Esophagus mucosa (tissue), 1 donor: ENCODE results near the gene RPS6KB2. TPM values are rescaled to one million over a fixed set of nuclear protein-coding genes. Genes with fewer than 3 reads are reported as not detected.
"Not testable (repeated sequence)": the region's sequence is repeated elsewhere in the genome, so short reads cannot be mapped to it uniquely, and the experiment has no call there.

Experiments used
- ATAC-seq: fragments of 200-7000 bp; cut with Tn5 transposase; one replicate; pipeline ENCODE4 v1.9.1; 2020
- total RNA-seq: library from RNA; stranded (reverse); gene quantifications from one replicate; pipeline ENCODE4 v1.2.4, GENCODE V29; 2023
- donor health status: DM: yes; HTN: yes; CAD: no.

Gene RPS6KB2
- total RNA-seq, 1 donor from 2014 or later = 95.0 TPM

DNA sequence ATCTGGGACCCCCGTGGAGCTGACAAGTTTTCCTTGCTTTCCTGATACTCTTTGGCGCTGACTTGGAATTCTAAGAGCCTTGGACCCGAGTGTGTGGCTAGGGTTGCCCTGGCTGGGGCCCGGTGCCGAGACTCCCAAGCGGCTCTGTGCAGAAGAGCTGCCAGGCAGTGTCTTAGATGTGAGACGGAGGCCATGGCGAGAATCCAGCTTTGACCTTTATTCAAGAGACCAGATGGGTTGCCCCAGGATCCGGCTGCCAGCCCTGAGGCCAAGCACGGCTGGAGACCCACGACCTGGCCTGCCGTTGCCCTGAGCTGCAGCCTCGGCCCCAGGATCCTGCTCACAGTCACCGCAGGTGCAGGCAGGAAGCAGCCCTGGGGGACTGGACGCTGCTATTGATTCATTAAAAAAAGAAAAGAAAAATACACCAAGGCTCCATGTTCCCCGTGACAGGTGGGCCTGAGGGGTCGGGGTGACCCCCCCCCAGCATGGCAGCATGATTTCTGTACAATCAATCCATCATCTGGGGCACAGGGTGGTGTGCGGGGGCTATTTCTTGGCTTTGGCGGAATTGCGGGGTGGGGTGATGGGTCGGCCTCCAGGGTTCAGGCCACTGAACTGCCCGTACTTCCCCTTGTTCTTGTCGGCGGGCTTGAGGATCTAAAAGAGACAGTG, 30.2 kb upstream of the RPS6KB2 start:
- no peak for ATAC-seq

DNA sequence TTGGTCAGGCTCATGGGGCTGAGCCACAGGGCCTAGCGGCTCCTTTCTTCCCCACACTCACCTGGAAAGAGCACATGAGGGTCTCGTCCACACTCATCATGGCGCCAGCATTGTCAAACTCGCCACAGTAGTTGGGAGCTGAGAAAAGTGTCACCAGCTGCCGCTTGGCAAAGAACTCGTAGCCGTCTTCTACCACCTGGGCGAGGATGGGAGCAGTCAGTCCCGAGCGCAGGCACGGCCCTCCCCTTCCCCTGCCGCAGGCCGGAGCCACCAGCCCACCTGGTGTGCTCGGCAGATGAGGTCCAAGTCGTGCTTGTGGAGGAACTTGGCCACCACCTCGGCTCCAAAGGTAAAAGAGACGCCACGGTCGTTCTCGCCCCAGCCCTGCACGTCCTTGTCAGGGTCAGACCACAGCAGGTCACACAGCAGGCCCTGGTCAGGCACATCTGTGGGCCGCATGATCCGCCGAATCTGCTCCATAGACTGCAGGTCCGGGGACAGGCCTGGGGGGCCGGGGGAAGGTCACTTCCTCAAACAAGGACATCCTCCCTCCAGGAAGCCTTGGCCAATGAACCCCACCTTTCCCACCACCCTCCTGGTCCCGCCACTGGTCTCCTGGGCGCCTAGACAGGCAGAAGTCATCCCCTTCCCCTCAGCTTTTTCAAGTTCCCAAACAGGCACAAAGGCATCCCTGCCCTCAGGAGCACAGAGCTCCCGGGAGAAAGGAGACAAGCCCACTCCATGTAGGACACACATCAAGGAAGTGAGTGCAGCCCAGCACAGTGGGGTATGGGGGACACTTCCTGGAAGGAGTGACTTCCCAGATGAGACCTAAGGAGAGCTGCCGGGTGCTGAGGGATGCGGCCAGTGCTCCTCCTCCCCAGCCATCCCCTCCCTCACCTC, 29.4 kb upstream of the RPS6KB2 start:
- no peak for ATAC-seq

DNA sequence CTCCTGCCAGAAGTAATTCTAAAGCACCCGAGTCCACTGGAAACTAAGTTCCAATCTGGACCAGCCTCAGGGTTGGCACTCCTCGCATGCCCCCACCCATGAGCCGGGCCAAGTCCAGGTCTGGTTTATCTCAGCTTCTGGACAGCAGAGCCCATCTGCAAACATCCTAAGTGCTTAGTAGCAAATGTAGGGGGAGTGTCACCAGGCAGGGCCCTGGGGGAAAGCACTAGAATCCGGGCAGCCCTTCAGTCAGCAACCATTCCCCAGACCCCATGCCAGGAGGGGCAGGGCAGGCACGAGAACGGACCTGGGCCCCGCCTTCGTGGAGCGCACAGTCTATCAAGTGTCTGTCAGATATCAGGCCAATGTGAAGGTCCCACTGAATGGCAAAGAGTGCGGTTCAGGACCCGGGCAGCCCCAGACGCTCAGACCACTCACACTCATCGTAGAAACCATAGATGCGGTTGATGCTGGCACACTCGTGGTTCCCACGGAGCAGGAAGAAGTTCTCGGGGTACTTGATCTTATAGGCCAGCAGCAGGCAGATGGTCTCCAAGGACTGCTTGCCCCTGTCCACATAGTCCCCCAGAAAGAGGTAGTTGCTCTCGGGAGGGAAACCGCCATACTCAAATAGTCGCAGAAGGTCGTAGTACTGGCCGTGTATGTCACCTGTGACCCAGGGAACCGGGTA, 27.9 kb upstream of the RPS6KB2 start:
- ATAC-seq = no peak

DNA sequence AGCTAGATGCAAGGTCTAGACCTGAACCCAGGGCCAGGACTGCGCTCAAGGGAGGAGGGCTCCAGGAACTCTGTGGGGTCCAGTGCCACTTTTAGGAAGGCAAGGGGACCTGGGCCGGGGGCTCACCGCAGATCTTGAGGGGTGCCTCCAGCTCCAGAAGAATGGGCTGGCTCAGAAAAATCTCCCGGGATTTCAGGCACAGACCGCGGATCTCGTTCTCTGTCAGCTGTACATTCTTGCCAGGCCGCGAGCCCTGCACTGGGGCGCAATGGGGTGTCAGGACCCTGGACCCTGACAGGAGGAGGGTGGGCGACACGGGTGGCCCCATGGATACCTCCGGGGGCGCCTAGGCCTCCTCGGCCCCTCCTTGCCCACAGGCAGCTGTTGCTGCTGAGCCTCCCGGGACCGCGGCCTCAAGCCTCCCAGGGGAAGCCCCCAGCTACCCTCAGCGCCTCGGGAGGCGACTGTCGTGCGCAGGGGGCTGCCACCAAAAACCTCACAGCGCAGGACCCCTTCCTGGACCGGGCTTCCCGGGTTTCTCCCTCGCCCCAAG, 27.3 kb upstream of the RPS6KB2 start:
- ATAC-seq = peak; percentile 3

DNA sequence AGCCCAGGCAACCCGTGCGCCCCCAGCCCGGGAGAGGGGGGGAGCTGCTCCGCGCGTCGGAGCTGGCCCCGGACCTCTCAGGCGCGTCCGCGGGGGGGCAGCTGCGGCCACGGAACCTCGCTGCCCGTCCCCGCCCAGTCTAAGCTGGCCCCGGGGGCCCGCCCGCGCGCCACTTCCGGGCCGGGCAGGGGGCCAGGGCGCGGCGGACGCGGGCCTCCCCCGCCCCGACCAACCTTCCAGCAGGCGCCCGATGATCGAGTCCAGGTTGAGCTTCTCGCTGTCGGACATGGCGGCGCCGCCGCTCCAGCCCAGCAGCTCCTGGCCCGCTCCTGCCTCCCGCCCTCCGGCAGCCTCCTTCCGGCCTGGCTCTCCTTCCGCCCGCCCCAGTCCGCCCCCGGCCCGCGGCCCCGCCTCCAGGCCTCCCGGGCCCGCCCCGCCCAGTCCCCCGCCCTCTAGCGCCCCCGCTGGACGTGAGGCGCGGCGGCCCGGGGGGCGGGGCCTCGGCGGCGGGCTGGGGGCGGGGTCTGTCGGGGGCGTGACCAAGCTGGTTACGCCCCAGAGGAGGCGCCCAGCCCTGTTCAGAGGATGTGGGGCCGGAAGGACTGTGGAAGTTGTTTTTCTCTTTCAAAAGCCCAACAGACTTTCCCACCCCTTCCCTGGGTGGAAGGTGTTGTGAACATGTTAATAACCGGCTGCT, 26.7 kb upstream of the RPS6KB2 start, which contains the start of gene PPP1CA:
TSS of gene PPP1CA (minus strand) at position 364 of the 697 bp plus-strand sequence. CDS start at position 288, 76 bp downstream.
- peak; percentile 89 for ATAC-seq

DNA sequence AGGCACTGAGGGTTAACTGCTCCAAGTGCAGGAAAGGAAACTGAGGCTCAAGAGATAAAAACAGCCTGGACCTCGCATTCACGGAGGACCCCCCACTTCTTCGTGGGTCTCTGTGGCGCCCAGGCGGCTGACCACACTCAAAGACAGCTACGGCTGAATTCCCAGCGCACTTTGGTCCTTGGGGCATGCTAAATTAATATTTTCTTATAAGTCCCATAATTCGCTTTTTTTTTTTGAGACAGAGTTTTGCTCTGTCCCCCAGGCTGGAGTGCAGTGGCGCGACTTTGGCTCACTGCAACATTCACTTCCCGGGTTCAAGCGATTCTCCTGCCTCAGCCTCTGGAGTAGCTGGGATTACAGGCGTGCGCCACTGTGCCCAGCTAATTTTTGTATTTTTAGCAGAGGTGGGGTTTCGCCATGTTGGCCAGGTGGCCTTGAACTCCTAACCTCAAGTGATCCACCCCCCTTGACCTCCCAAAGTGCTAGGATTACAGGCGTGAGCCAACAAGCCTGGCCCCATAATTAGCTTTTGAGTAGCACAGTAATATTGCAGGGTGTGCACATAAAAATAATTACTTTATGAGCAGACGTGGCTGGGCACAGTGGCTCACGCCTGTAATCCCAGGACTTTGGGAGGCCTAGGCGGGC, 26.0 kb upstream of the RPS6KB2 start:
- ATAC-seq = not testable (repeated sequence)

DNA sequence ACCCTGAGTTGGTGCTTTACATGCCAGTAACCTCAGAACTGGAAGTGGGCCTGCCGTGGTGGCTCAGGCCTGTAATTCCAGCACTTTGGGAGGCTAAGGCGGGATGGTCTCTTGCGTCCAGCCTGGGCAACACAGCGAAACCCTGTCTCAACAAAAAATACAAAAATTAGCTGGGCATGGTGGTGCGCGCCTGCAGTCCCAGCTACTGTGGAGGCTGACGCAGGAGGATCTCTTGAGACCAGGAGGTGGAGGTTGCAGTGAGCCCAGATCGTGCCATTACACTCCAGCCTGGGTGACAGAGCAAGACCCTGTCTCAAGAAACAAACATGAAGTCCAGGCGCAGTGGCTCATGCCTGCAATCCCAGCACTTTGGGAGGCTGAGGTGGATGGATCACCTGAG, 25.2 kb upstream of the RPS6KB2 start:
- ATAC-seq = not testable (repeated sequence)

DNA sequence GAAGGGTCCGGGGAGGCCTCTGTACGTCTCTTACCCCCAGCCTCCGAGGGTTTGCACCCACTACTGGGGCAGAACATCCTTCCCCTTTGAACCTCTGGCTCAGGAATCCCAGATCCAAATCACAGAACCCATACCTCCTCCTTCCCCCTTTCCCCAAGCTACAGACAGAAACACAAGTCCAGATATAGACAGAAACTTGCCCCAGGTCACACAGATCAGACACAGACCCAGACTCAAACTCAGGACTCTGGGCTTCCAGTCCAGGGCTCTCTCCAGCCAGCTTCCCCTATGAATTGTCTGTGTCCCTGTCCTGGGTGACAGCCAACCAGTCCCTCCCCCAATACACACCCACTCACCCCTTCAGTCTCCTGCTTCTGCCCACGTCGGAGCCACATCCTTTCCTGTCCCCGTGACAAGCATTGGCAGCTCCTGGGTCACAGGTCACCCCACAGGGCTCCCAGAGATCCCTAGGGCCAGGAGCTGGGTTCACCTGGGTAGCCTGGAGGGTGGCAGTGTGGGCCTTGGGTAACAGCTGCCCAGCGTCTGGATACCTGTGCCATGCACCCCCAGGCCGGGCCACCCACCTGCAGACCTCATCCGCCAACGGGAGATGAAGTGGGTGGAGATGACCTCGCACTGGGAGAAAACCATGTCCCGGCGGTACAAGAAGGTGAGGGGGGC, 23.6 kb upstream of the RPS6KB2 start:
- no peak for ATAC-seq

DNA sequence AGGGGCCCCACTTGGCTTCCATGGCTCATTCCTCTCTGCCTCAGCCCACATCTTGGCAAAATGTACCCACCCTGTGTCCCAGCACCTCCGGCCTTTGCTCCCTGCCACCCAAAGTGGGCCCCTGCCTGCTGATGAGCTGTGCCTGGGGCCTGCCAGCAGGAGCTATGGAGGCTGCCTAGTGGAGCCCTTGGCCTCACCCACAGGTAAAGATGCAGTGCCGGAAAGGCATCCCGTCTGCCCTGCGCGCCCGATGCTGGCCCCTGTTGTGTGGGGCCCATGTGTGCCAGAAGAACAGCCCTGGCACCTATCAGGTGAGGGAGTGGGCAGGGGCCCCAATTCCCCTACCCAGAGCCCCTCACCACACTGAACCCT, 23.1 kb upstream of the RPS6KB2 start:
- ATAC-seq = no peak

DNA sequence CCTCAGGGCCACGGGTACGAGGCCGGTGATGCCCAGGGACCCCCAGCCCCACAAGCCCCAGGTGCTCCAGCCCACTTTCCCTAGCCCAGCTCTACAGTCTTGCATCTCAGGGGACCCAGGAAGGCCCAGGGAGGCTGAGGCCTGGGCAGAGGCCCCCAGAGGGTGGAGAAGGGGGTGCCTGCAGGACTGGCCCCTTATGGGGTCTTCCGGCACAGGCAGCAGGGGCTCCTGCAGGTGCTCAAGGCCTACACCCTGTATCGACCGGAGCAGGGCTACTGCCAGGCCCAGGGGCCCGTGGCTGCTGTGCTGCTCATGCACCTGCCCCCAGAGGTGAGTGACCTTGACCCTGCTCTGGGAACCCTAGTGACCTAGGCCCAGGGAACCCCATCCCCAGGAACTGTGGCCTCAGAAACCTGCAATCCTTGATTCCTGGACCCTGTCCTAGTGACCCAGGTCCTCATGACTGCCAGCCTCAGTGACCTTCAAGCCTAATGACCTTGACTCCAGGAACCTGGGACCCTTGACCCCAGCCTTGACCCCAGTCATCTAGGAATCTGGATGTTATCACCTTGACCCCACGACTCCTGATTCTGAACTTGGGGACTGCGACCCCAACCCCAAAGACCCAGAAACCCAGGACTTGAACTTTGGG, 22.5 kb upstream of the RPS6KB2 start:
- no peak for ATAC-seq

DNA sequence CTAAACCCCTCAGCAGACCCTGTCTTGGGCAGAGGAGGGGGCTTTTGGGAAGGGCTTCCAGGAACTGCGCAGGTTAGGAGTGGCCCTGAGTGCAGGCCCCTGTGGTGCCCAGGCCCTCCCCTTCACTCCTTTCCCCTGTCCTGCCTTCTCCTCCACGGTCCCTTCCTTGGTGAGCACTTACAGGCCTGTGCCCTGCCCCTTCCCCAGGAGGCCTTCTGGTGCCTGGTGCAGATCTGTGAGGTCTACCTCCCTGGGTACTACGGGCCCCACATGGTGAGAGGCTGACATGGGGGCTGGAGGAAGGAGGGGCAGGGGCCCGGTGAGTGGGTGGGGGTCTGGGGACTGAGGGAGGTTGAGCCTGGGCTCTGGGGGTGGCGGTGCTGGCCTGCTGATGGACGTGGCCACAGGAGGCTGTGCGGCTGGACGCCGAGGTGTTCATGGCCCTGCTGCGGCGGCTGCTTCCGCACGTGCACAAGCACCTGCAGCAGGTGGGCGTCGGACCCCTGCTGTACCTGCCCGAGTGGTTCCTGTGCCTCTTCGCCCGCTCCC, 21.8 kb upstream of the RPS6KB2 start:
- no peak for ATAC-seq

DNA sequence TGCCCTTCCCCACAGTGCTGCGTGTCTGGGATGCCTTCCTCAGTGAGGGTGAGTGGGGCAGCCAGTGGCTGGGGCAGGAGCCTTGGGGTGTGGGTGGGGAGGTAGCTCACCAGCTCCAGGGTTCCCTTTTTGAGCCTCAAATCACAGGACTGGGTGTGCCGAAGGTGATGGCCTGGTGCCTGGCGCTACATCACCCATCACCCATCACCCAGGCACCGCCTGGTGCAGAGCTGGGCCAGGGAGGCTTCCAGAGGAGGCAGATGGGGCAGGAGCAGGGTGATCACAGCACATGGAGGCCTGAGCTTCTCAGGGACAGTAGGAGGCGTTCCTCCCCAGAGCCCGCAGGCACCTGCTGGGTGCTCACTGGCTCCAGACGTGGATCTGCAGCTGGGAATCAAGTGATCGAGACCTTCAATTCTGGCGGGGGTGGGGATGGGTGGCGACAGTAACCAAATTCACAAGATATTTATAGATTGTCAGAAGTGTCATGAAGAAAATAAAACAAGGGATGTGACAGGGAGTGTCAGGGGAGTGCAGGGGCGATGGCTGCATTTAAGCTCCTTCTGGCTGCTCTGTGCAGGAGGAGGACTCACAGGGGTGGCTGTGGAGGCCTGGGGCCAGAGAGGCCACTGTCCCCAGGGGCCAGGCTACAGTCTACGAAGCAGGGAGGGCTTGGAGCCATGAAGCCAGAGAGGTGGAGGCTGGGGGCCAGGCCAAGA, 21.2 kb upstream of the RPS6KB2 start:
- no peak for ATAC-seq

DNA sequence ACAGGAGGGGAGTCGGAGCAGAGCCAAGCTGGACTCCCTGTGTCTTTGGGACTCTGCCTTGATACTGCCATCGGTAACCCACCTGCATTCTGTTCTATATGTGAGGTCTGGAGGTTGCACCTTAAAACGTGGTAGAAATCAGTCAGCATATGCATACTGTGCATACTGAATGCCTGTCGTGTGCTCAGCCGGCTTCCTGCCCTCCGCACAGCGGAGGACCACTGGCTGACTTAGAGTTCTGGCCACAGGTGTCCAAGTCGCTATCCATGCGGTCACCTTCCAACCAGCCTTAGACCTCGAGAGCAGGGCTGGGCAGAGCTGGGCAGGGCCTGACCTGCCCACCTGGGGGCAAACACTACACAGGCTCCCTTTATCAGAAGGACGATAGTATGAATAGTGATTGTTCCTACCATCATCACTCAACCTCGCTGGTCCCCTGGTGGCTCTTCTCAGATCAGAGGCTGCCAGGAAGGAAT, 20.6 kb upstream of the RPS6KB2 start:
- ATAC-seq = no peak

DNA sequence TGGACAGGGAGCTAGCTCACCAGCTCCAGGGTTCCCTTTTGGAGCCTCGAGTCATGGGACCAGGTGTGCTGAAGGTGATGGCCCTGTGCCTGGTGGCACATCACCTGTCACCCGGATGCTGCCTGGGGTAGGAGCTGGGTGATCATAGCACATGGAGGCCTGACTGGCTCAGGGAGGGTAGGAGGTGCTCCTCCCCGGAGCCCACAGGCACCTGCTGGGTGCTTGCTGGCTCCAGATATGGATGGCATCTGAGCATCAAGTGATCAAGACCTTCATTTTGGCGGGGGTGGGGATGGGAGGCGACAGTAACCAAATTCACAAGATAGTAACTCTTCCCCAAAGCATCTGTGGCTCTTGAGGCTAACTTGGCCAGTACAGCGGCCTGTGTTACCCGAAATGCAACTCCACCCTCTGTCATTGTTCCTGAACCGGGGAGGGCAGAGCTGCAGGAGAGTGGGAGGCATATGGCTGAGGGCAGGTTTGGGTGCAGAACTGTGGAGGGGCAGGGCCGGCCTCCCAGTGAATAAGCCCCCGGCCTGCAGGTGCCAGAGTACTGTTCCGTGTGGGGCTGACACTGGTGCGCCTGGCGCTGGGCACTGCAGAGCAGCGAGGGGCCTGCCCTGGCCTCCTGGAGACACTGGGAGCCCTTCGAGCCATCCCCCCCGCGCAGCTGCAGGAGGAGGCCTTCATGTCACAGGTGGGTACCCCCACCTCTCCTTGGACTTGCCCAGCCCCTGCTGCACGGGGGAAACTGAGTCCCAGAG, 19.7 kb upstream of the RPS6KB2 start:
- no peak for ATAC-seq

DNA sequence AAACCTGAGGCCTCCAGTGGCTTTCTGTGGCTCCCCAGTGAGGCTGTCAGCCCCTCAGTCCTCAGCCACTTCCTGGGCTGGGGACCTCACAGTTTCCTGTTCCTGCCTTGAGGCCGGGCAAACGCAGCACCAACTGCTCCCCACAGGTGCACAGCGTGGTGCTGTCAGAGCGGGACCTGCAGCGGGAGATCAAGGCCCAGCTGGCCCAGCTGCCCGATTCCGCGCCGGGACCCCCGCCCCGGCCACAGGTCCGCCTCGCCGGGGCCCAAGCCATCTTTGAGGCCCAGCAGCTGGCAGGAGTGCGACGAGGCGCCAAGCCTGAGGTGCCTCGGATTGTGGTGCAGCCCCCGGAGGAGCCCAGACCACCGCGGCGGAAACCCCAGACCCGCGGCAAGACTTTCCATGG, 19.0 kb upstream of the RPS6KB2 start:
- ATAC-seq = peak; percentile 17

DNA sequence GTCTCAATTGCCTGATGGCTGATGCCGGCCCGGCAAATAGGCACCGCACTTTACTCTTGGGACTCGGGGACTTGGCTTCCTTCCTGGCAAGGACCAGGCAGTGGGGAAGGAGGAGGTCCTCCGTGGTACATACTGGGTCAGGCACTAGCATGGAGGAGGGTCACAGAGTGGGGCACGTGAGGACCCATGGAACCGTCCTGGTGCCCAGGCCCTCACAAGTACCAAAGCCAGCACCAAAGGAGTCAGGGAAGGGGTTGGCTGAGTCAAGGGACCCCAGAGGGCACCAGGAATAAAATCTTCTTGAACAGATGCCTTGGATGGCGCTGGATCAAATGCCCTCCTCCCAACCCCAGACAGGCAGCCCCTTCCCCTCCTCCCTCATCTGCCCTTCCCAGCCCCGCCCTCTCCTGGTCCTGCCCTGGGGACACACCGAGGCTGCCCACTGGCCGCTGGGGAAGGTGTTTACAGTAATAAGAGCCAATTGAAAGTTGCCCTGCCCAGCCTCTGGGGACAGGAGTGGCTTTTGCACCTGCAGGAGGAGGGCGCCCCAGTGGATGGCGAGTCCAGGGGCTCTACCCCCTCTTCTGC, 18.4 kb upstream of the RPS6KB2 start:
- peak; percentile 4 for ATAC-seq

DNA sequence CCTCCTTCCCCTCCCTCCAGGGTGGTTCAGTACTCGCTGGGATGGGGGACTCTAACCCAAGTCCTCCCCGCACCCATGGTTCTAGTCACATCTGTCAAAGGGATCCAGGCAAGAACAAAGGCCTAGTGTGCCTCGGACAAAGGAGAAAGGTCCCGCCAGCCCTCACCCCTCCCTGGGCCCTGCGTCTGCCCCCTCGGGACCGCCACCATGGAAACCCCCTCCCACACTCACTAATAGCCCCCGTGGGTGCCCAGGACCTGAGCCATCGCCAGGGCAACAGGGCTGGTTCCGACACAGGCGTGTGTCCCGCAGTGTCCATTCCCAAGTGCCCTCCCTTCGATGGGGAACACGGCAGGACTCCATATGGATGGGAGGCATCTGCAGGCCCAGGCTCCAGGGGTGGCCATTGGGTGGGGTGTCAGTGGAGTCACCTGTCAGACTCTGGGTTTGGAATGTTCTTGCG, 17.9 kb upstream of the RPS6KB2 start:
- ATAC-seq = no peak
